A549 treated with GW870086 at 1 μM for 4 hours (cell line): ENCODE results near the gene PLVAP. TPM values are rescaled to one million over a fixed set of nuclear protein-coding genes. Genes with fewer than 3 reads are reported as not detected.

ENCODE experiments used
- total RNA-seq: library from RNA; stranded (reverse); fragments of 200-300 nt; extraction: Qiagen RNA extraction; gene quantifications from 5 replicates; pipeline ENCODE4 v1.2.3, GENCODE V29; 2022; ENCODE audit warnings: low read depth

The PLVAP gene, protein sequence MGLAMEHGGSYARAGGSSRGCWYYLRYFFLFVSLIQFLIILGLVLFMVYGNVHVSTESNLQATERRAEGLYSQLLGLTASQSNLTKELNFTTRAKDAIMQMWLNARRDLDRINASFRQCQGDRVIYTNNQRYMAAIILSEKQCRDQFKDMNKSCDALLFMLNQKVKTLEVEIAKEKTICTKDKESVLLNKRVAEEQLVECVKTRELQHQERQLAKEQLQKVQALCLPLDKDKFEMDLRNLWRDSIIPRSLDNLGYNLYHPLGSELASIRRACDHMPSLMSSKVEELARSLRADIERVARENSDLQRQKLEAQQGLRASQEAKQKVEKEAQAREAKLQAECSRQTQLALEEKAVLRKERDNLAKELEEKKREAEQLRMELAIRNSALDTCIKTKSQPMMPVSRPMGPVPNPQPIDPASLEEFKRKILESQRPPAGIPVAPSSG
- total RNA-seq = not detected in 5 replicates

DNA sequence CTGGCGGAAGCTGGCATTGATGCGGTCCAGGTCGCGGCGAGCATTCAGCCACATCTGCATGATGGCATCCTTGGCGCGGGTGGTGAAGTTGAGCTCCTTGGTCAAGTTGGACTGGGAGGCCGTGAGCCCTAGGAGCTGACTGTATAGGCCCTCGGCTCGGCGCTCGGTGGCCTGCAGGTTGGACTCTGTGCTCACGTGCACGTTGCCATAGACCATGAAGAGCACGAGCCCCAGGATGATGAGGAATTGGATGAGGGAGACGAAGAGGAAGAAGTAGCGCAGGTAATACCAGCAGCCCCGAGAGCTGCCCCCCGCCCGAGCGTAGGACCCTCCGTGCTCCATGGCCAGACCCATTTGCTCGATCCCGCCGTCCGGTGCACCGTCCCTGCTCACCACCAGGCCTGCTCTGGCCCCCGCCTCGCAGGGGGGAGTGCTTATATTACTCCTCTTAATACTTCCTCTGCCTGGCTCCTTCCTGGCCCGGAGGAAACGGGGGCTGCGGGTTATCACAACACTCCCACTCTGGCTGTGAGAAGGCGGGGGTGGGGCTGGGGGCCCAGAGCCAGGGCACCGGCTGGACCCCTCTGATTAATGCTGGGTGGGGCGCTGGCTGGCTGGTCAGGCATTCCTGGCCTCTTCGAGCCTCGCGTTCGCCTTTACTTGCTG is at the start of gene PLVAP:
PLVAP (minus strand) TSS at position 408 of the 666 bp plus-strand sequence; CDS start at position 354, 54 bp downstream.

DNA sequence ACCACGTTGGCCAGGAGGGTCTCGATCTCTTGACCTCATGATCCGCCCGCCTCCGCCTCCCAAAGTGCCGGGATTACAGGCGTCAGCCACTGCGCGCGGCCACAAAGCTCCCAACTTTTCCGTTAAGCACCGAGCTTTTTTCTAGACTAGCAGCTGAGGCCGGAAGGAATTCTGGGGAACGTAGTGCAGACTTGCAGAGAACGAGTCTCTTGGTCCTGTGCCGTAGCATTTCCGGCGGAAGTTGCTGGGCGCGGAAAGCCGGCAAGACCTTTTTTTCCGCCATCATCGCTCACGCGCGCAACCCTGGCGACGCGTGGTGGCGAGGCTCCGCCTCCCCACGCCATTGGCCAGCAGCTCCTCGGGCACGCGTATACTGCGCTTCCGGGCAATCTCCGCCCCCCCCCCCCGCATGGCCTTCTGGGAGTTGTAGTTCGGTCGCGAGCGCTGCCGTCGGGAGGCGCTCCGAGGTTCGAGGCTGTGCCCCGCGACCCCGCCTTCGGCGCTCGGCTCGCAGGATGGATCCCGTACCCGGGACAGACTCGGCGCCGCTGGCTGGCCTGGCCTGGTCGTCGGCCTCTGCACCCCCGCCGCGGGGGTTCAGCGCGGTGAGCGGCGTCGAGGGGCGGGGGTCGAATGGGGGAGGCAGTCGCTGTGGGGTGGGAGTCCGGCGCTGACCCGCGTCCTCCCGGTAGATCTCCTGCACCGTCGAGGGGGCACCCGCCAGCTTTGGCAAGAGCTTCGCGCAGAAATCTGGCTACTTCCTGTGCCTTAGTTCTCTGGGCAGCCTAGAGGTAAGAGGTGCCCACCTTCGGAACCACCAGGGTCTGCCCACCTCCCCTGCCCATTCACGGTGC is 42.7 kb upstream of the PLVAP start, which contains the start of gene MVB12A:
MVB12A (plus strand) TSS at position 427 of the 854 bp plus-strand sequence; CDS start at position 516, 89 bp downstream.

DNA sequence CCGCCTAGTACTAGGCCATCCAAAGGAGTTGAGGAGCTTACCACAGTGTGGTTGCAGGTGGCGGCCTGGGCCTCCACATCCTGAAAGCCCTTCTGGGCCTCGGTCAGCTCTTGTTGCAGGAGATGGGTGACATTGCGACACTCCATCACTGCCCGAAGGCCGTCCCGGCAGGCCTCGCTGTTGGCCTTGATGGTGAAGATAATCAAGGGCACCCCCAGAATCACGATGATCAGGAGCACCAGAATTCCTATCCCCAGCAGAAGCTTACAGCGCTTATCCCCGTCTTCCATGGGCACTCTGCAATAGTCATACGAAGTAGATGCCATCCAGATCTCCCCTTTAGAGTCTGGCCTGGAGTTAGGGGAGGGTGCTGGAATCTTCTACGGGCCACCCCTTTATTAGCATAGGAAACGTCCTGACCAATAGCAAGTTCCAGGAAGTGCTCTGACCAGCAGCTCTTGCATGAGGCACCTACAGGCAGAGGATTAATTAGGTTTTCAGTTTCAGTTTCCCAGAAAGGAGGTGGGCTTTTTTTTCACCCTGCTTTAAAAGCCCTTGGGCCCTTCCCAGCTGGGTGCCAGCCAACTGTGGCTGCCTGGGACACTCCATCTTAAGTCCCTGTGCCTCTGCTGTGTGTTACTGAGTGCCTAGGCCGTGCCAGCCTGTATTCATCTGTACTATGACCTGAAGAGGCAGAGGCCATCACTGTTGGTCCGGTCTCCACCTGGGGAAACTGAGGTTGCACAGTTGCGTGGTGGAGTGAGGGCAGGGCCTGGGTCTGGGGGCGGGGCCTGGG is 28.3 kb upstream of the PLVAP start, which contains the start of gene BST2:
BST2 (minus strand) TSS at position 381 of the 796 bp plus-strand sequence; CDS start at position 326, 55 bp downstream.

DNA sequence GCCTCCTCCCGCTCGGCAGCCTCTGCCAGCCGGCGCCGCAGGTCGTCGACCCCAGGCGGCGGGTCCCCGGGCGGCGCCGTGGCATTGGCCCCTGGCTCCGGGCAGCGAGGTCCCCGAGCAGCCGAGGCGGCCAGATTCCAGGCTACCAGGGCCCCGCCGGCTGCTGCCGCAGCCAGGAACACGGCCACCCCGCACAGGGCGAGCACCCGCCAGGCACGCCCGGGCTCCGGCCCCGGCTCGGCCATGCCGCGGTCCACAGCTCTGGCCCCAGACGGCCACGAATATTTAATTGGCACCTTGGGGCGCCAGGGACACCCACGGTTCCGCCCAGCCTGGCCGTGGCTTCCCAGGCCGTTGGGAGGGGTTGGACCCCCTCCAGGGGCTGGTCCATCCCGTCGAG is 16.8 kb upstream of the PLVAP start, which contains the start of gene CCDC194:
CCDC194 (minus strand) TSS at position 283 of the 400 bp plus-strand sequence; CDS start at position 245, 38 bp downstream.

DNA sequence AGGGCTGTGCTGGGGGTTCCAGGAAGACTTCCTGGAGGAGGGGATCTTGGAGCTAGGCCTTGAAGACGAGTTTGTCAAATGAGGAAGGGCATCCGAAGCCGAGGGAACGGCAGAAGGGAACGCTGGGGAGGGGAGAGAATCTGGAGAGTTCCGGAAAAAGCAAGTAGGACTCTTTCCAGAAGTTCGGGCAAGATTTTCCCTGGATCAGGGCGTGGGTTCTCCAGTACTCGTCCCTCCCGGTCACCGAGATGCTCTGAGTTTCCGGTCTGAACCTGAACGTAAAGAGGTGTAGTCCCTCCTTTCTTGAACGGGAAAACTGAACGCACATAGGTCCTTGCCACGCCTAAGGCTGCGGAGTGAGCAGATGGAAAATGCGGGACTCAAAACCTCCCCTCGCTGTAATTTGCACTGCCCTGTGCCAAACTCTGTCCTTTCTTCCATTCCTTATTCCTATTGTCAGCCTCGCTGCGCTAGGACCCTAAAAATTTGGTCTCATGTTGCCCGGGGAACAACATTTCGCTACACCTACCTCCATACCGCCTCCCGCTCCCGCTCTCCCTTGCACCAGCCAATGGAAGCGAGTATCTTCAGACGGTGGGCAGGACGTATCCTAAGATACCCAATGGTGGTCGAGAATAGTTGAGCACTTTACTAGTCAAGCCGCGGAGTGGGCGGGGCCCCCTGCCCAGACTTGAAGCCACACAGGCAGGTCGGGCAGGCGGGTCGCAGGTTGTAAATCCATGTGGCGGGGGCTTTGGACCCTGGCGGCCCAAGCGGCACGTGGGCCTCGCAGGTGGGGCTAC is 40.1 kb downstream of the PLVAP start, which contains the start of gene GTPBP3:
GTPBP3 (plus strand) TSS at position 682 of the 803 bp plus-strand sequence; CDS start at position 741, 59 bp downstream.

DNA sequence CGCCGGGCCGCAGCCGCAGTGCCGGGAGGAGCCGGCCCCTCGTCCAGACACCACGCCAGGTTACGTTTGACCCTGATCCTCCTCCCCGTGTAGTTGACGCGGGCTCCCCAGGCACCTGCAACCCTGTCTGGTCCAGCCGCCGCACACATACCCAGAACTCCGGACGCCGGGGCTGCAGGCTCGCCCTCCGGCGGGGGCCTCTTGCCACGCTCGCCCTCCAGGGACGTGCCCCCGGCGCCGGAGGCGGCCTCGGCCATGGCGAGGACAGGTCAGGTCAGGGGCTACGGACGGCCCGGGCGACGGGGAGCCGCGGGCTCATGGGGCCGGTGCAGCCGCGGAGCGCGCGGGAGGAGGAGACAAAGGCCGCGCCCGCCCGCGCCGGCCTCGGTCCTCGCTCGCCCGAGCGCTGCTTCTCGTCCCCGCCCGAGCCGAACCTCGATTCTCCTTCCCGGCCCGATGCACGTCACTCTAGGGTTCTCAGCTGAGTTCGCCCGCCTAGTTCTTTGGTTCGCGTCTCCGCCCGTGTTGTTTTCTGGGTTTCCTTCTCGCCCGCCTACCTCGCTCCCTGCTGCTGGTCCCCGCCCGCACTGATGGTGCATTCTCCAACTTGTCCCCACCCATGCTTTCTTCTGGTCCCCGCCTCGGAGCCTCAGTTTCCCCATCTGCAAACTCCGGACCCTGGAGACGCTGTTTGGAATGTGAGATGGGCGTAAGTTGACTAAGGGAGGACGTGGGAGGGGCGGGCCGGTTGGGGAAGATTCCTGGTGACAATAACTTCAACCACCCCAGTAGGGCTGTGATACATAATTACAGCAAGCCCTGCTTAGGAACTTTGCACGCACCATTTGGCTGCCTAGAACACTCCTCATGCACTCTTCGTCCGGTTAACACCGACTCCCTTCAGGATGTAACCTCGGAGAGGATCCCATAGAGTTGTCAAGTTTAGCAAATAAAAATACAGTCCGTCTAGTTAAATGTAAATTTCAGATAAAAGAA is 42.4 kb downstream of the PLVAP start, which contains the start of gene ANO8:
ANO8 (minus strand) TSS at position 442 of the 996 bp plus-strand sequence; CDS start at position 257, 185 bp downstream.

DNA sequence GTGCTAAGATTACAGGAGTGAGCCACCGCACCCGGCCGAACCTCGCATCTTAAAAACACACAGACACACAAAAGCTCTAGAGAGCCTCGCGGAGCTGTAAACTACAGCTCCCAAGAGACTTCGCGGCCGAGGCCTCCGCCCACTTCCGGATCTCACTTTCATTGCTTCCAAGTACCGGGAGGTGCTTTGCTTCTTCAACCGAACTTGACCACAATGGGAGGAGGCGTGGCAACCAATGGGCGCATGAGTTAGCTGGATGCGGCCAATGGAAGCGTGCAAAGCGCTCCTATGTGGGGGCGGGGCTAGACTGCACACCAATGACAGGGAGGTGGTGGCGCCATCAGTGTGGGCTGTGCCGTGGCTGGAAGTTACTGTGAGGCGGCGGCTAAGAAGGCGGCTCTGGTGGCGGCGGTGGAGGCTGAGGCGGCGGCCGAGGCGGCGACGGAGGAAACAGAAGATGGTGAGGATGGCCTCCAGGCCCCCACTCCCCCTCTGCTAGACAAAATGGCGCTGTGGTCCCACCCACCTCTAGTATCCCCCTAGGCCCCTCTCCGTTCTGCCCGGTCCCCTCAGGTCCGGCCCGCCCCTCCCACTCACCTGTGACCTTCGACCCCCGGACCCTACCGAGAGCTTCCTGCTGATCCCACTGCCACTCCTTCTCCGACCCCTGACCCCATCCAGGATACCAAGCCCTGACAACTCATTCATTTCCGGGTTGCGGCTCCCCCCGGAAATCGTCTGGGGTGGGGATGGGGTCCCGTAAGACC is 67.8 kb downstream of the PLVAP start, which contains the start of gene DDA1:
DDA1 (plus strand) TSS at position 366 of the 767 bp plus-strand sequence; CDS start at position 458, 92 bp downstream.

DNA sequence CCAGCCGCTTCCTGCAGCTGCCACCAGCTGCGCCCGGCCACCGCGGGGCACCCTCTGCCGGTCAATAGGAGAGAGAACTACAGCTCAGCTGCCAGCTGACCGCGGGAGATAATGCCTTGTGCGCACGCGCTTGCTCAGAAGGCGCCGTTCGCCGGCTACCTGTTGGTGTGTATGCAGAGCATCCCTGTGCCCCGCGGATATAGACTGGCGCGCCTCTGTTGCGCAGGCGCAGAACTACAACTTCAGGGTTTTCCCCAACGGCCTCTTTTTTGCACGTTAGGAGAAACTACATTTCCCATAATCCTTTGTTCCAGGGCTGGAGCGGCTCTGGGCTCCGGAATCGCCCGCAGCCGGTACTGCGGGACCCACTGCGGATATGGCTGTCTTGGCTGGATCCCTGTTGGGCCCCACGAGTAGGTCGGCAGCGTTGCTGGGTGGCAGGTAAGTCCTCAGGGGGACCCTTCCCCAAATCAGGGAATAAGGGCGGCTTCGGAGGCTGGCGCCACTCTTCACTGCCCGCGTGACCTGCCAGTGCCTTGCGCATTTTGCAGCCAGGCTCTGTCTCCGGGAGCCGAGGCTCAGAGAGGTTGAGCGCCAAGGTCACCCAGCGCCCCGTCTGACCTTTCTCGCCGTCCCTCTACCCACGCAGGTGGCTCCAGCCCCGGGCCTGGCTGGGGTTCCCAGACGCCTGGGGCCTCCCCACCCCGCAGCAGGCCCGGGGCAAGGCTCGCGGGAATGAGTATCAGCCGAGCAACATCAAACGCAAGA is 71.4 kb downstream of the PLVAP start, which contains the start of gene MRPL34:
MRPL34 (plus strand) TSS at position 356 of the 768 bp plus-strand sequence; CDS start at position 377, 21 bp downstream.

DNA sequence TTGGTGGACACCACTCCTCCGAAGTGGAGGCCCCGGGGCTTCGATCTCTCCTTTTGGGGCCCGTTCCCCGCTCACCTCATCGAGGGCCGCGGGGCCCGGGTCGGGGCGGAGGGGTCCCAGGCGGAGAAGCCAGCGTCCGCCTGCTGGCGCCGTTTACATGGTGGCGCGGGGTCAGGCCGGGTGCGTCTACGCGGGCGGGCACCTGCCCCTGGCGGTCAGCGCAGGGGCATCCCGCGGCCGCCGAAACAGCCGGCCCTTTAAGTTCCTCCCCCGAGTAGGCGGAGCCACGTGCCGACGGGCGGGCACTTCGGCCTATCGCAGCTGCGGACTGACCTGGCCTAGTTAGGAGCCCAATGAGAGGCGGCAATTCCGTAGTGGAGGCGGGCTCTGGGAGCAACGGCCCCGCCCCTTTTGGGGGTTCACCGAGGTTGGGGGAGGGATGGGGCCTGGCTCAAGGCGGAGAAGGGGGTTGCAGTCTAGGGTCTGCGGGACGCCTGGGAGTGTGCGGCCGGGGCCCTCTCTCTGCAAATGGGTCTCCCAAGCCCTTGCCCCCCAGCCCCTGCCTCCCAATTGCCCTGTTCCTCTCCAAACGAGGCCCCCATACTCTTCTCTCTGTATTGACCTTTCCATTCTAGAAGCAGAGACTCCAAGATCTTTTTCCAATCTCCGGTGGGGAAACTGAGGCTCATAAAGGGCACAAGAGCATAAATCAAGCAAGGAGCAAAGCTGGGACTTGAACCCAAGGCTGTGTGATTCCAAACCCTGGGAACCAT is 73.8 kb downstream of the PLVAP start, which contains the start of gene ABHD8:
ABHD8 (minus strand) TSS at position 259 of the 773 bp plus-strand sequence. CDS start 1,809 bp downstream, outside the sequence.

Other genes with a start within 250 kb of the PLVAP start
- gene USE1, start 162.0 kb downstream of the PLVAP start, total RNA-seq = 14.1 to 17.1 TPM (median 16.2 TPM) in 5 replicates
- gene OCEL1, start 151.1 kb downstream of the PLVAP start, total RNA-seq = 7.8 to 12.5 TPM (median 11.7 TPM) in 5 replicates
- gene NR2F6, start 131.4 kb downstream of the PLVAP start, total RNA-seq = 34.3 to 67.1 TPM (median 61.8 TPM) in 5 replicates
- gene USHBP1, start 112.6 kb downstream of the PLVAP start, total RNA-seq = not detected in 5 replicates
- 59.7 to 68.1 TPM (median 61.7 TPM) in 5 replicates for gene BABAM1, start 109.9 kb downstream of the PLVAP start, total RNA-seq
- gene ANKLE1, start 95.4 kb downstream of the PLVAP start, total RNA-seq = 0.27 to 0.64 TPM (median 0.52 TPM) in 5 replicates
- 2.2 to 3.4 TPM (median 3.0 TPM) in 5 replicates for gene ABHD8, start 73.9 kb downstream of the PLVAP start, total RNA-seq
- 63.3 to 93.7 TPM (median 79.5 TPM) in 5 replicates for gene MRPL34, start 71.5 kb downstream of the PLVAP start, total RNA-seq
- gene DDA1, start 67.8 kb downstream of the PLVAP start, total RNA-seq = 52.0 to 61.8 TPM (median 60.6 TPM) in 5 replicates
- 2.2 to 4.0 TPM (median 3.5 TPM) in 5 replicates for gene ANO8, start 42.5 kb downstream of the PLVAP start, total RNA-seq
- gene GTPBP3, start 39.8 kb downstream of the PLVAP start, total RNA-seq = 15.2 to 22.9 TPM (median 21.2 TPM) in 5 replicates
- not detected in 5 replicates for gene CCDC194, start 16.9 kb upstream of the PLVAP start, total RNA-seq
- 0.21 to 0.39 TPM (median 0.29 TPM) in 3 of 5 replicates, not detected in the others for gene BST2, start 28.3 kb upstream of the PLVAP start, total RNA-seq
- 30.6 to 41.6 TPM (median 40.0 TPM) in 5 replicates for gene MVB12A, start 42.7 kb upstream of the PLVAP start, total RNA-seq
- gene TMEM221, start 71.3 kb upstream of the PLVAP start, total RNA-seq = 0.26 to 0.79 TPM (median 0.68 TPM) in 5 replicates
- gene NXNL1, start 83.6 kb upstream of the PLVAP start, total RNA-seq = not detected in 5 replicates
- gene SLC27A1, start 93.2 kb upstream of the PLVAP start, total RNA-seq = 2.0 to 3.2 TPM (median 2.6 TPM) in 5 replicates
- gene PGLS, start 134.3 kb upstream of the PLVAP start, total RNA-seq = 52.9 to 77.0 TPM (median 74.9 TPM) in 5 replicates
- gene COLGALT1, start 178.3 kb upstream of the PLVAP start, total RNA-seq = 54.8 to 75.2 TPM (median 71.8 TPM) in 5 replicates